Ectodermal cell (in vitro differentiated cells): ENCODE data around the gene NTRK1.

ENCODE experiments used
- H3K27ac ChIP-seq: 2 replicates; pipeline ENCODE4 v1.7.0; 2013; ENCODE audit warnings: mild to moderate bottlenecking, low read depth, low read length; ENCODE audit not compliant: insufficient read depth, poor library complexity, severe bottlenecking
- H3K27me3 ChIP-seq: 2 replicates; pipeline ENCODE4 v1.7.0; 2013; ENCODE audit warnings: mild to moderate bottlenecking, low read length; ENCODE audit not compliant: insufficient read depth, control insufficient read depth, poor library complexity, severe bottlenecking
- H3K36me3 ChIP-seq: one replicate; pipeline ENCODE4 v1.7.0; 2013; ENCODE audit warnings: low read length; ENCODE audit not compliant: control insufficient read depth, insufficient read depth
- H3K4me1 ChIP-seq: one replicate; pipeline ENCODE4 v1.7.0; 2013; ENCODE audit warnings: low read length; ENCODE audit not compliant: control insufficient read depth, insufficient read depth
- H3K4me3 ChIP-seq: 2 replicates; pipeline ENCODE4 v1.7.0; 2013; ENCODE audit warnings: low read depth, low read length, control low read depth; ENCODE audit not compliant: insufficient read depth
- H3K9me3 ChIP-seq: 2 replicates; pipeline ENCODE4 v1.7.0; 2013; ENCODE audit warnings: mild to moderate bottlenecking, low read length, moderate library complexity; ENCODE audit not compliant: control insufficient read depth
- WGBS, 2 experiments: methylation state at CpG; one replicate each; pipeline ENCODE4 v1.1.7; 2013; ENCODE audit warnings: missing lambda C conversion rate in 2 of 2; 5-methylcytosine and 5-hydroxymethylcytosine counted together

Gene NTRK1

GRCh38 chr1:156845953-156846545, 14.6 kb upstream of the NTRK1 start:
- peaks cover 98% of the 10 kb centered on the region for H3K27me3 ChIP-seq
- H3K36me3 ChIP-seq: no peaks in the 10 kb centered on the region
- no peaks in the 10 kb centered on the region for H3K9me3 ChIP-seq
- no peak overlapping the region for H3K27ac ChIP-seq
- peaks cover 6% of the 10 kb centered on the region for H3K4me1 ChIP-seq
- H3K4me3 ChIP-seq: no peak overlapping the region
- WGBS, 2 experiments: 44 to 48% methylated on average over 18 of the region's 18 CpGs

GRCh38 chr1:156846643-156847042, 14.0 kb upstream of the NTRK1 start:
- no peaks in the 10 kb centered on the region for H3K36me3 ChIP-seq
- H3K4me3 ChIP-seq: no peak overlapping the region
- 76 to 81% methylated on average over 5 of the region's 5 CpGs for WGBS, 2 experiments
- no peaks in the 10 kb centered on the region for H3K9me3 ChIP-seq
- peaks cover 6% of the 10 kb centered on the region for H3K4me1 ChIP-seq
- peaks cover 99% of the 10 kb centered on the region for H3K27me3 ChIP-seq
- H3K27ac ChIP-seq: no peak overlapping the region

GRCh38 chr1:156847591-156848460, 12.8 kb upstream of the NTRK1 start:
- WGBS, 2 experiments: 64 to 67% methylated on average over 7 of the region's 7 CpGs
- Histone ChIP-seq H3K36me3 (no peaks in the 10 kb centered on the region), H3K9me3 (no peaks in the 10 kb centered on the region), H3K4me3 (no peak overlapping the region), H3K4me1 (peaks cover 14% of the 10 kb centered on the region), H3K27me3 (peaks cover 91% of the 10 kb centered on the region), H3K27ac (no peak overlapping the region)

GRCh38 chr1:156848461-156849150, 12.1 kb upstream of the NTRK1 start:
- Histone ChIP-seq H3K4me3 (no peak overlapping the region), H3K4me1 (peaks cover 14% of the 10 kb centered on the region), H3K27ac (no peak overlapping the region), H3K36me3 (no peaks in the 10 kb centered on the region), H3K9me3 (no peaks in the 10 kb centered on the region), H3K27me3 (peaks cover 91% of the 10 kb centered on the region)
- WGBS, 2 experiments: 10 to 13% methylated on average over 36 of the region's 36 CpGs

- WGBS, 2 experiments: 36 to 42% methylated on average over 23 of the region's 23 CpGs
- no peaks in the 10 kb centered on the region for H3K9me3 ChIP-seq
- H3K27me3 ChIP-seq: peaks cover 91% of the 10 kb centered on the region
- H3K4me3 ChIP-seq: no peak overlapping the region
- H3K36me3 ChIP-seq: no peaks in the 10 kb centered on the region
- H3K4me1 ChIP-seq: peaks cover 14% of the 10 kb centered on the region
- no peak overlapping the region for H3K27ac ChIP-seq
These were observed 11.5 kb upstream of the NTRK1 start for GRCh38 chr1:156849151-156849496.

- Histone ChIP-seq H3K27ac (no peak overlapping the region), H3K9me3 (no peaks in the 10 kb centered on the region), H3K27me3 (peaks cover 78% of the 10 kb centered on the region)
These were observed 8.8 kb upstream of the NTRK1 start for GRCh38 chr1:156851779-156852417.

GRCh38 chr1:156852418-156852874, 8.2 kb upstream of the NTRK1 start:
- Histone ChIP-seq H3K4me3 (no peak overlapping the region), H3K27me3 (peaks cover 78% of the 10 kb centered on the region), H3K9me3 (no peaks in the 10 kb centered on the region), H3K4me1 (peaks cover 10% of the 10 kb centered on the region), H3K27ac (no peak overlapping the region), H3K36me3 (no peaks in the 10 kb centered on the region)
- 70% methylated on average over 9 of the region's 9 CpGs for WGBS, 2 experiments

More at GRCh38 chr1:156851779-156852417, 8.8 kb upstream of the NTRK1 start:
- no peak overlapping the region for H3K4me3 ChIP-seq
- no peaks in the 10 kb centered on the region for H3K36me3 ChIP-seq
- peaks cover 9% of the 10 kb centered on the region for H3K4me1 ChIP-seq
- WGBS, 2 experiments: 90% methylated on average over 17 of the region's 17 CpGs

GRCh38 chr1:156853761-156854160, 6.9 kb upstream of the NTRK1 start:
- Histone ChIP-seq H3K9me3 (no peaks in the 10 kb centered on the region), H3K27ac (no peak overlapping the region), H3K4me1 (peaks cover 23% of the 10 kb centered on the region), H3K27me3 (peaks cover 78% of the 10 kb centered on the region), H3K36me3 (no peaks in the 10 kb centered on the region), H3K4me3 (no peak overlapping the region)
- WGBS, 2 experiments: 94 to 95% methylated on average over 19 of the region's 19 CpGs

- WGBS, 2 experiments: 58 to 62% methylated on average over 3 of the region's 3 CpGs
- Histone ChIP-seq H3K4me3 (no peak overlapping the region), H3K4me1 (peaks cover 29% of the 10 kb centered on the region), H3K36me3 (no peaks in the 10 kb centered on the region), H3K27ac (no peak overlapping the region), H3K27me3 (peaks cover 78% of the 10 kb centered on the region), H3K9me3 (no peaks in the 10 kb centered on the region)
These were observed 6.0 kb upstream of the NTRK1 start for GRCh38 chr1:156854634-156855033.
